HepG2 (cell line): ENCODE data around the gene CACNA1G. TPM values are rescaled to one million over a fixed set of nuclear protein-coding genes. Genes with fewer than 3 reads are reported as not detected.

Experiments
- E2F1 ChIP-seq: sonication (generic); formaldehyde crosslinking; IDR thresholded peaks from 2 replicates; pipeline ENCODE4 v1.5.0; 2020; ENCODE audit warnings: missing genetic modification reagents
- ERF ChIP-seq: IDR thresholded peaks from 2 replicates; pipeline ENCODE4 v1.6.1; 2018; ENCODE audit warnings: missing biosample characterization, missing genetic modification reagents
- FOXJ3 ChIP-seq: sonication (generic); formaldehyde crosslinking; IDR thresholded peaks from 2 replicates; pipeline ENCODE4 v1.4.0; 2020; ENCODE audit warnings: missing genetic modification reagents, mild to moderate bottlenecking, borderline replicate concordance
- KAT2B ChIP-seq: fragments of 150-350 bp; IDR thresholded peaks from 2 replicates; pipeline ENCODE4 v1.6.1; 2014; ENCODE audit warnings: low read depth, low read length, borderline replicate concordance
- KLF16 ChIP-seq, 2 experiments: sonication (generic) in 1 of 2; formaldehyde crosslinking in 1 of 2; IDR thresholded peaks; 2 replicates each; pipeline versions ENCODE4 v1.6.1 to v1.8.0; 2016 to 2023; ENCODE audit warnings: missing genetic modification reagents in 2 of 2, missing compliant biosample characterization in 1 of 2
- MAFG ChIP-seq: sonication (generic); formaldehyde crosslinking; IDR thresholded peaks from 2 replicates; pipeline ENCODE4 v1.5.1; 2020; ENCODE audit warnings: mild to moderate bottlenecking, missing genetic modification reagents
- REXO4 ChIP-seq: sonication (generic); formaldehyde crosslinking; IDR thresholded peaks from 2 replicates; pipeline ENCODE4 v1.8.0; 2022; ENCODE audit warnings: missing genetic modification reagents, mild to moderate bottlenecking, borderline replicate concordance
- ZFY ChIP-seq: sonication (generic); formaldehyde crosslinking; IDR thresholded peaks from 2 replicates; pipeline ENCODE4 v1.4.0; 2020; ENCODE audit warnings: missing genetic modification reagents
- ZNF275 ChIP-seq: sonication (generic); formaldehyde crosslinking; IDR thresholded peaks from 2 replicates; pipeline ENCODE4 v1.8.0; 2022; ENCODE audit warnings: missing genetic modification reagents, mild to moderate bottlenecking, inconsistent platforms, borderline replicate concordance
- ZNF430 ChIP-seq: sonication (generic); formaldehyde crosslinking; IDR thresholded peaks from 2 replicates; pipeline ENCODE4 v1.9.0; 2021; ENCODE audit warnings: mild to moderate bottlenecking, missing genetic modification reagents
- ZNF570 ChIP-seq: sonication (generic); formaldehyde crosslinking; IDR thresholded peaks from 2 replicates; pipeline ENCODE4 v1.4.0; 2020; ENCODE audit warnings: mild to moderate bottlenecking, missing genetic modification reagents, borderline replicate concordance
- ZNF576 ChIP-seq: sonication (generic); formaldehyde crosslinking; IDR thresholded peaks from 2 replicates; pipeline ENCODE4 v1.4.0; 2020; ENCODE audit warnings: mild to moderate bottlenecking, missing genetic modification reagents
- ZNF766 ChIP-seq: sonication (generic); formaldehyde crosslinking; IDR thresholded peaks from 2 replicates; pipeline ENCODE4 v1.5.0; 2020; ENCODE audit warnings: missing genetic modification reagents, borderline replicate concordance
- ZNF777 ChIP-seq: sonication (generic); formaldehyde crosslinking; IDR thresholded peaks from 2 replicates; pipeline ENCODE4 v1.4.0; 2020; ENCODE audit warnings: missing genetic modification reagents
- ZSCAN31 ChIP-seq: sonication (generic); formaldehyde crosslinking; IDR thresholded peaks from 2 replicates; pipeline ENCODE4 v1.5.0; 2020; ENCODE audit warnings: low read depth, mild to moderate bottlenecking, missing genetic modification reagents
- polyA plus RNA-seq, 8 experiments: library from polyadenylated mRNA; depleted of rRNA in 3 of 8; stranded (reverse) in 7 of 8; unstranded in 1 of 8; fragments of >200 nt; fragmentation: Illumina TruSeq in 4 of 8; extraction: Trizol in 4 of 8; gene quantifications; 2 replicates each; pipeline versions ENCODE4 v1.2.1 to v1.2.3, GENCODE V29; 2011 to 2016; ENCODE audit warnings: low read depth in 4 of 8, missing spikeins in 1 of 8, mixed read lengths in 1 of 8; ENCODE audit not compliant: insufficient read depth in 1 of 8
- total RNA-seq, 5 experiments: library from RNA; depleted of rRNA; stranded (reverse); fragments of >200 nt; fragmentation: Illumina TruSeq; extraction: Trizol; gene quantifications; 2 replicates each; pipeline ENCODE4 v1.2.3, GENCODE V29; 2016; ENCODE audit warnings: low read depth in 1 of 5
- TF ChIP-seq, protein P1 (sequence below): IDR thresholded peaks from 2 replicates; pipeline ENCODE4 v1.6.1; 2012; ENCODE audit warnings: inconsistent platforms
- TF ChIP-seq, protein P2 (sequence below): sonication (generic); formaldehyde crosslinking; IDR thresholded peaks from 2 replicates; pipeline ENCODE4 v1.4.0; 2020; ENCODE audit warnings: mild to moderate bottlenecking, missing genetic modification reagents
- TF ChIP-seq, protein P3 (sequence below): sonication (generic); formaldehyde crosslinking; IDR thresholded peaks from 2 replicates; pipeline ENCODE4 v1.9.0; 2021; ENCODE audit warnings: mild to moderate bottlenecking, missing genetic modification reagents

Gene CACNA1G
- total and polyA plus RNA-seq, 2 of the 13 experiments (the other 11 are each of a cell fraction or from before 2014, with no cell fraction given): 0.02 TPM; not detected in 1

- TF ChIP-seq E2F1 (no peak), ZNF777 (CRISPR knock-in tag) (no peak; the same call in 1 of the 2 replicates), ZNF570 (CRISPR knock-in tag) (no peak), FOXJ3 (CRISPR knock-in tag) (no peak), ERF (CRISPR knock-in tag) (peak; percentile 60; the same call in 1 of the 2 replicates), KAT2B (no peak), ZNF766 (CRISPR knock-in tag) (no peak), KLF16 (CRISPR knock-in tag; IDR thresholded peaks at IDR 0.05) (no peak; a peak in 1 of 4 replicates), ZFY (peak; percentile 42; the same call in 1 of the 2 replicates), REXO4 (CRISPR knock-in tag) (peak; percentile 55), ZNF430 (CRISPR knock-in tag) (peak; percentile 81), ZSCAN31 (no peak; the same call in 1 of the 2 replicates), ZNF275 (CRISPR knock-in tag) (no peak), ZNF576 (CRISPR knock-in tag) (no peak), MAFG (CRISPR knock-in tag) (no peak)
- TF ChIP-seq, protein P1, sequence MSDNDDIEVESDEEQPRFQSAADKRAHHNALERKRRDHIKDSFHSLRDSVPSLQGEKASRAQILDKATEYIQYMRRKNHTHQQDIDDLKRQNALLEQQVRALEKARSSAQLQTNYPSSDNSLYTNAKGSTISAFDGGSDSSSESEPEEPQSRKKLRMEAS: peak; percentile 92
- TF ChIP-seq, protein P2, sequence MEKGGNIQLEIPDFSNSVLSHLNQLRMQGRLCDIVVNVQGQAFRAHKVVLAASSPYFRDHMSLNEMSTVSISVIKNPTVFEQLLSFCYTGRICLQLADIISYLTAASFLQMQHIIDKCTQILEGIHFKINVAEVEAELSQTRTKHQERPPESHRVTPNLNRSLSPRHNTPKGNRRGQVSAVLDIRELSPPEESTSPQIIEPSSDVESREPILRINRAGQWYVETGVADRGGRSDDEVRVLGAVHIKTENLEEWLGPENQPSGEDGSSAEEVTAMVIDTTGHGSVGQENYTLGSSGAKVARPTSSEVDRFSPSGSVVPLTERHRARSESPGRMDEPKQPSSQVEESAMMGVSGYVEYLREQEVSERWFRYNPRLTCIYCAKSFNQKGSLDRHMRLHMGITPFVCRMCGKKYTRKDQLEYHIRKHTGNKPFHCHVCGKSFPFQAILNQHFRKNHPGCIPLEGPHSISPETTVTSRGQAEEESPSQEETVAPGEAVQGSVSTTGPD (CRISPR knock-in tag): 0 out of 2 replicates have a peak, but pooled peaks have one; percentile 73
- TF ChIP-seq, protein P3, sequence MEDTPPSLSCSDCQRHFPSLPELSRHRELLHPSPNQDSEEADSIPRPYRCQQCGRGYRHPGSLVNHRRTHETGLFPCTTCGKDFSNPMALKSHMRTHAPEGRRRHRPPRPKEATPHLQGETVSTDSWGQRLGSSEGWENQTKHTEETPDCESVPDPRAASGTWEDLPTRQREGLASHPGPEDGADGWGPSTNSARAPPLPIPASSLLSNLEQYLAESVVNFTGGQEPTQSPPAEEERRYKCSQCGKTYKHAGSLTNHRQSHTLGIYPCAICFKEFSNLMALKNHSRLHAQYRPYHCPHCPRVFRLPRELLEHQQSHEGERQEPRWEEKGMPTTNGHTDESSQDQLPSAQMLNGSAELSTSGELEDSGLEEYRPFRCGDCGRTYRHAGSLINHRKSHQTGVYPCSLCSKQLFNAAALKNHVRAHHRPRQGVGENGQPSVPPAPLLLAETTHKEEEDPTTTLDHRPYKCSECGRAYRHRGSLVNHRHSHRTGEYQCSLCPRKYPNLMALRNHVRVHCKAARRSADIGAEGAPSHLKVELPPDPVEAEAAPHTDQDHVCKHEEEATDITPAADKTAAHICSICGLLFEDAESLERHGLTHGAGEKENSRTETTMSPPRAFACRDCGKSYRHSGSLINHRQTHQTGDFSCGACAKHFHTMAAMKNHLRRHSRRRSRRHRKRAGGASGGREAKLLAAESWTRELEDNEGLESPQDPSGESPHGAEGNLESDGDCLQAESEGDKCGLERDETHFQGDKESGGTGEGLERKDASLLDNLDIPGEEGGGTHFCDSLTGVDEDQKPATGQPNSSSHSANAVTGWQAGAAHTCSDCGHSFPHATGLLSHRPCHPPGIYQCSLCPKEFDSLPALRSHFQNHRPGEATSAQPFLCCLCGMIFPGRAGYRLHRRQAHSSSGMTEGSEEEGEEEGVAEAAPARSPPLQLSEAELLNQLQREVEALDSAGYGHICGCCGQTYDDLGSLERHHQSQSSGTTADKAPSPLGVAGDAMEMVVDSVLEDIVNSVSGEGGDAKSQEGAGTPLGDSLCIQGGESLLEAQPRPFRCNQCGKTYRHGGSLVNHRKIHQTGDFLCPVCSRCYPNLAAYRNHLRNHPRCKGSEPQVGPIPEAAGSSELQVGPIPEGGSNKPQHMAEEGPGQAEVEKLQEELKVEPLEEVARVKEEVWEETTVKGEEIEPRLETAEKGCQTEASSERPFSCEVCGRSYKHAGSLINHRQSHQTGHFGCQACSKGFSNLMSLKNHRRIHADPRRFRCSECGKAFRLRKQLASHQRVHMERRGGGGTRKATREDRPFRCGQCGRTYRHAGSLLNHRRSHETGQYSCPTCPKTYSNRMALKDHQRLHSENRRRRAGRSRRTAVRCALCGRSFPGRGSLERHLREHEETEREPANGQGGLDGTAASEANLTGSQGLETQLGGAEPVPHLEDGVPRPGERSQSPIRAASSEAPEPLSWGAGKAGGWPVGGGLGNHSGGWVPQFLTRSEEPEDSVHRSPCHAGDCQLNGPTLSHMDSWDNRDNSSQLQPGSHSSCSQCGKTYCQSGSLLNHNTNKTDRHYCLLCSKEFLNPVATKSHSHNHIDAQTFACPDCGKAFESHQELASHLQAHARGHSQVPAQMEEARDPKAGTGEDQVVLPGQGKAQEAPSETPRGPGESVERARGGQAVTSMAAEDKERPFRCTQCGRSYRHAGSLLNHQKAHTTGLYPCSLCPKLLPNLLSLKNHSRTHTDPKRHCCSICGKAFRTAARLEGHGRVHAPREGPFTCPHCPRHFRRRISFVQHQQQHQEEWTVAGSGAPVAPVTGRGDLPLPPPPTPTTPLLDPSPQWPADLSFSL: no peak
Measured at GRCh38 chr17:50627782-50628601, 67.5 kb downstream of the CACNA1G start (continued).
